ENCODE measurements around the gene VEGFA.

DNA sequence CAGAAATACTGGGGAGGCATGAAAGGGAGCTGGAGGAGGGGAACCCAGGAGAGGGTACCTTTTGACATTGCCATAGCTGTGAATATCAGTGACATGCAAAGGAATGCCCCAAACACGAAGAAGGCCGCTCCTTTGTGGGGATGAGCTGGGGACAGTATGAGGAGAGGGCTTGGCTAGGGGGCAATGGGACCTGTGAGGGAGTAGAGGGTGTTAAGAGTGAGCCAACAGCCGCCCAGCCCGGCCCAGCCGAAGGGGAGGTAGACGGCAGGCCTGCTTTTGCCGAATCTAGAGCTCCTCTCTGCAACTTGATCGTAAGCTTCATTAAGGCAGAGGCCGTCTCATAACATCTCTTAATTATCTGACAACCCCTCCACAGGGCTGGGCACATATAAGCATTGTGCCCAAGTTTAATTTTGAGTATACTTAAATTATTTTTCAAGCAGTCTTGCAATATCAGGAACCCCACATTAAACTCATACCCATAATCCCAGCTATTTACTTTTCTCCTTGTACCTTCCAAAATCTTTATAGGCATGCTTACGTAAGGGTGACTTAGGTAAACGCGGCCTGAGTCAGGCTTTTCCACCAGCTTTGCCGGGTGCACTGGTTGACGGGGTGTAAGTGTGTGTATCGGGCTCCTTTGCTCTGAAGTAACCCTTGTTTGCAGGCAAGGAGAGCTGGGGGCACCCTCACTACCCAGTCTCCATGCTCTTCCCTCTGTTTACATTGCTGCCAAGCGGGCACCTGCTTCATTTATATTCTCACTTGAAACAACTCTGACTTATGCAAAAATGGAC is 24.9 kb upstream of the VEGFA start:
- TF ChIP-seq MAFK (IDR thresholded peaks at IDR 0.05; ENCODE audit: low read depth, low read length): no peak
- peak; percentile 63 for TF ChIP-seq BACH1 (IDR thresholded peaks at IDR 0.05; ENCODE audit: low read length)
- no peak for TF ChIP-seq EZH2 (IDR thresholded peaks at IDR 0.05; ENCODE audit: low read depth, low read length, severe bottlenecking)
